GM12878 (cell line): ENCODE measurements around the gene PELI2. TPM values are rescaled to one million over a fixed set of nuclear protein-coding genes. Genes with fewer than 3 reads are reported as not detected.

ENCODE experiments used
- ATAC-seq: fragments of 200-7000 bp; cut with Tn5 transposase; 3 replicates; pipeline ENCODE4 v1.9.1; 2020; ENCODE audit warnings: mild to moderate bottlenecking, moderate library complexity
- BruUV-seq: library from RNA; stranded (reverse); fragments of 400-500 nt; replicated peaks from 2 replicates; lab custom pipeline; 2021; lab: Mats Ljungman, UMichigan
- CTCF ChIA-PET: fragments of 300-600 bp; sonication (Branson Sonifier 250); formaldehyde crosslinking; extraction: SDS; loops from one replicate; lab custom pipeline; 2021; ENCODE audit warnings: inconsistent platforms; lab: Yijun Ruan, JAX
- POLR2A ChIA-PET: fragments of 350-600 bp; formaldehyde crosslinking; extraction: SDS; loops from one replicate; lab custom pipeline; 2021; ENCODE audit warnings: inconsistent platforms; lab: Charles Lee
- RAD21 ChIA-PET: fragments of 300-600 bp; sonication (Branson Sonifier 250); formaldehyde crosslinking; loops from one replicate; lab custom pipeline; 2023; ENCODE audit warnings: antibody characterized with exemption; ENCODE audit not compliant: unreplicated experiment; lab: Charles Lee
- SMC1A ChIA-PET: fragments of 300-600 bp; sonication (Branson Sonifier 250); formaldehyde crosslinking; loops from one replicate; lab custom pipeline; 2023; ENCODE audit not compliant: unreplicated experiment, uncharacterized antibody; lab: Charles Lee
- DNase-seq: peaks from one replicate; pipeline ENCODE4 v3.0.0-alpha.2; 2011; ENCODE audit warnings: low read depth, low spot score
- FAIRE-seq: peaks from 3 replicates; lab custom pipeline; 2011; peaks lifted over from hg19 to GRCh38; lab: Jason Lieb, UNC
- H2AFZ ChIP-seq: 2 replicates; pipeline ENCODE4 v1.6.0; 2011; ENCODE audit warnings: low read depth, low read length, control low read depth; ENCODE audit not compliant: control insufficient read depth
- H3K27ac ChIP-seq: 2 replicates; pipeline ENCODE4 v1.5.1; 2011; ENCODE audit warnings: control low read depth; ENCODE audit not compliant: control insufficient read depth, insufficient read depth
- H3K27me3 ChIP-seq, 2 experiments: replicated peaks in 1 of 2; 2 replicates each; pipeline versions ENCODE4 v1.6.0 to v1.6.1; 2011; ENCODE audit warnings: low read length in 1 of 2; ENCODE audit not compliant: control insufficient read depth in 2 of 2, insufficient read depth in 2 of 2
- H3K36me3 ChIP-seq, 2 experiments: 2 replicates each; pipeline ENCODE4 v1.5.1; 2011; ENCODE audit warnings: low read length in 1 of 2; ENCODE audit not compliant: control insufficient read depth in 2 of 2, insufficient read depth in 2 of 2
- H3K4me1 ChIP-seq: 2 replicates; pipeline ENCODE4 v1.6.1; 2011; ENCODE audit warnings: mild to moderate bottlenecking, low read length, moderate library complexity, mixed read lengths; ENCODE audit not compliant: control insufficient read depth, insufficient read depth
- H3K4me2 ChIP-seq: 2 replicates; pipeline ENCODE4 v1.6.0; 2011; ENCODE audit warnings: control low read depth; ENCODE audit not compliant: control insufficient read depth, insufficient read depth
- H3K4me3 ChIP-seq: fragments of 200-600 bp; sonication (generic); 2 replicates; pipeline ENCODE4 v1.5.1; 2016
- H3K79me2 ChIP-seq: 2 replicates; pipeline ENCODE4 v1.6.0; 2011; ENCODE audit warnings: low read length; ENCODE audit not compliant: control insufficient read depth, insufficient read depth
- H3K9ac ChIP-seq: 2 replicates; pipeline ENCODE4 v1.8.0; 2011; ENCODE audit warnings: low read length, control low read depth, mixed read lengths; ENCODE audit not compliant: control insufficient read depth, insufficient read depth
- H3K9me3 ChIP-seq: replicated peaks from 3 replicates; pipeline ENCODE4 v1.5.1; 2011; ENCODE audit warnings: mild to moderate bottlenecking, low read length; ENCODE audit not compliant: control insufficient read depth, insufficient read depth
- H4K20me1 ChIP-seq: 2 replicates; pipeline ENCODE4 v1.6.0; 2011; ENCODE audit not compliant: control insufficient read depth, insufficient read depth
- BMI1 ChIP-seq: fragments of 450-650 bp; IDR thresholded peaks from 2 replicates; pipeline ENCODE4 v1.6.1; 2016; ENCODE audit warnings: mild to moderate bottlenecking, moderate library complexity, borderline replicate concordance
- CHD2 ChIP-seq: IDR thresholded peaks from 2 replicates; pipeline ENCODE4 v1.6.1; 2011; ENCODE audit warnings: low read depth, low read length, improper control_type of control experiment, borderline replicate concordance
- EED ChIP-seq: sonication (generic); IDR thresholded peaks from 2 replicates; pipeline ENCODE4 v1.6.1; 2016; ENCODE audit warnings: antibody characterized with exemption, low read depth
- EZH2 ChIP-seq: IDR thresholded peaks from 2 replicates; pipeline ENCODE4 v1.6.1; 2012; ENCODE audit warnings: low read depth, mild to moderate bottlenecking, control low read depth, inconsistent platforms, low read length, borderline replicate concordance; ENCODE audit not compliant: control insufficient read depth
- KDM1A ChIP-seq: fragments of 200-600 bp; sonication (generic); IDR thresholded peaks from 2 replicates; pipeline ENCODE4 v1.6.1; 2016; ENCODE audit warnings: borderline replicate concordance
- MTA3 ChIP-seq: IDR thresholded peaks from 2 replicates; pipeline ENCODE4 v1.6.1; 2012; ENCODE audit warnings: low read length, inconsistent platforms, borderline replicate concordance
- MYC ChIP-seq: IDR thresholded peaks from 2 replicates; pipeline ENCODE4 v1.6.1; 2011; ENCODE audit warnings: mild to moderate bottlenecking, low read length, moderate library complexity, inconsistent platforms; ENCODE audit not compliant: insufficient read depth, insufficient replicate concordance, insufficient read length, severe bottlenecking
- PAX8 ChIP-seq: fragments of 450-650 bp; IDR thresholded peaks from 2 replicates; pipeline ENCODE4 v1.6.1; 2017; ENCODE audit warnings: mild to moderate bottlenecking, moderate library complexity
- SRF ChIP-seq, 2 experiments: IDR thresholded peaks; 2 replicates each; pipeline ENCODE4 v1.6.1; 2011; ENCODE audit warnings: low read depth in 2 of 2, low read length in 2 of 2, mild to moderate bottlenecking in 1 of 2, moderate library complexity in 1 of 2
- ZZZ3 ChIP-seq: IDR thresholded peaks from 2 replicates; pipeline ENCODE4 v1.6.1; 2011; ENCODE audit warnings: low read depth; ENCODE audit not compliant: control insufficient read depth, insufficient read length
- WGBS: methylation state at CpG from one replicate; pipeline ENCODE4 v1.1.6; 2016; ENCODE audit warnings: low lambda C conversion rate; ENCODE audit not compliant: insufficient replicate concordance, insufficient coverage; ENCODE audit errors: missing lambda C conversion rate; 5-methylcytosine and 5-hydroxymethylcytosine counted together
- in situ Hi-C: fragments of 300-500 bp; cut with MboI; formaldehyde crosslinking; loops from 9 replicates; pipeline ENCODE4 v1.14.3; 2018; ENCODE audit warnings: mixed read lengths
- intact Hi-C: fragments of 100-400 bp; cut with micrococcal nuclease; formaldehyde crosslinking; loops from one replicate; pipeline ENCODE4 v1.14.2; 2022; ENCODE audit not compliant: unreplicated experiment
- polyA plus RNA-seq, 11 experiments: library from polyadenylated mRNA; depleted of rRNA in 4 of 11; unstranded in 6 of 11; stranded (reverse) in 5 of 11; fragments of >200 nt; fragmentation: Nextera tagmentation in 4 of 11; fragmentation: Illumina TruSeq in 1 of 11; extraction: Ambion mirVana in 4 of 11; extraction: Trizol in 1 of 11; gene quantifications; 1 replicate in 1 of 11; 2 replicates in 10 of 11; pipeline versions ENCODE4 v1.2.1 to v1.2.3, GENCODE V29; 2011 to 2016; ENCODE audit warnings: inconsistent platforms in 2 of 11, missing spikeins in 2 of 11, low read depth in 1 of 11
- total RNA-seq, 4 experiments: library from RNA; depleted of rRNA in 3 of 4; stranded (reverse); fragments of >200 nt in 3 of 4; fragmentation: Illumina TruSeq in 1 of 4; extraction: Trizol in 1 of 4; gene quantifications; 2 replicates each; pipeline versions ENCODE4 v1.2.1 to v1.2.3, GENCODE V29; 2013 to 2021
- TF ChIP-seq, protein P1 (sequence below): fragments of 450-650 bp; IDR thresholded peaks from 2 replicates; pipeline ENCODE4 v1.6.1; 2016; ENCODE audit warnings: mild to moderate bottlenecking
- TF ChIP-seq, protein P2 (sequence below): fragments of 450-650 bp; IDR thresholded peaks from 2 replicates; pipeline ENCODE4 v1.6.1; 2017; ENCODE audit warnings: mild to moderate bottlenecking, moderate library complexity

Gene PELI2
- total and polyA plus RNA-seq, 10 of the 15 experiments (the other 5 are each of a cell fraction or from before 2014, with no cell fraction given) = under 0.01 to 0.10 (median 0.01) TPM; not detected in 3

DNA sequence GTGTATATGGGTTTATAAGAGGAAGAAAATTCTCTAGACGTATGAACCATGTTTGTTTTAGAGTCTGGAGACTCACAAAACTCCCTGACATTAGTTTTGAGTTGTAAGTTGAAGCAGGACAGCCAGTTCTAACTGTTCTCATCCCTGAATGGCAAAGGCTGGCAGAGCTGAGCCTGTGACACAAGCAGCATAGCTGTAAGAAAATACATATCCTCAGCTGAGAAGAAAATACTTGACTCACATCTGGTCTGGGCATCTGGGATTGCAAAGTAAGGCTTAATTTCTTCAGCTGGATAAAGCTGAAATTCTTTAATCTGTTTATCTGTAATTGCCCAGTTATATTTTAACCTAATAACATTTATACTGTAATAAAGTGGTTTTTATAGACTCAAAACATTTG, 156.3 kb downstream of the PELI2 start:
- in situ Hi-C loops = no loop called here
- Histone ChIP-seq H4K20me1 (no peaks in the 10 kb centered on the region), H3K36me3 (no peaks in the 10 kb centered on the region), H3K4me2 (no peak overlapping the region), H3K27ac (no peak overlapping the region), H3K9ac (no peak overlapping the region), H3K79me2 (no peaks in the 10 kb centered on the region), H3K9me3 (no peaks in the 10 kb centered on the region)
- ATAC-seq (no peak), FAIRE-seq (no peak)
- intact Hi-C loops = no loop called here
- ChIA-PET SMC1A (interaction anchor here (0.8 kb wide), 1 partner anchor 241 kb away, joined by 3 read pairs; no protein-coding TSS in a partner anchor), CTCF (interaction anchor here (1.2 kb wide), 1 partner anchor 200 kb away, joined by 3 read pairs; no protein-coding TSS in a partner anchor), POLR2A (no interaction called here)
- 0% methylated on average over 1 of the region's 1 CpG for WGBS
- TF ChIP-seq EZH2 = no peak
- TF ChIP-seq MYC = no peak
- no peak for TF ChIP-seq ZZZ3
- TF ChIP-seq BMI1 = no peak
- no peak for TF ChIP-seq CHD2
- TF ChIP-seq, protein P1, sequence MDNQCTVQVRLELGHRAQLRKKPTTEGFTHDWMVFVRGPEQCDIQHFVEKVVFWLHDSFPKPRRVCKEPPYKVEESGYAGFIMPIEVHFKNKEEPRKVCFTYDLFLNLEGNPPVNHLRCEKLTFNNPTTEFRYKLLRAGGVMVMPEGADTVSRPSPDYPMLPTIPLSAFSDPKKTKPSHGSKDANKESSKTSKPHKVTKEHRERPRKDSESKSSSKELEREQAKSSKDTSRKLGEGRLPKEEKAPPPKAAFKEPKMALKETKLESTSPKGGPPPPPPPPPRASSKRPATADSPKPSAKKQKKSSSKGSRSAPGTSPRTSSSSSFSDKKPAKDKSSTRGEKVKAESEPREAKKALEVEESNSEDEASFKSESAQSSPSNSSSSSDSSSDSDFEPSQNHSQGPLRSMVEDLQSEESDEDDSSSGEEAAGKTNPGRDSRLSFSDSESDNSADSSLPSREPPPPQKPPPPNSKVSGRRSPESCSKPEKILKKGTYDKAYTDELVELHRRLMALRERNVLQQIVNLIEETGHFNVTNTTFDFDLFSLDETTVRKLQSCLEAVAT = no peak
- TF ChIP-seq KDM1A = no peak
- TF ChIP-seq SRF (IDR thresholded peaks at IDR 0.05; ENCODE audit: low read depth in 2 of 2, low read length in 2 of 2) = no peak
- no peak for TF ChIP-seq EED
- no peak for TF ChIP-seq MTA3
- TF ChIP-seq PAX8 = no peak
- TF ChIP-seq, protein P2, sequence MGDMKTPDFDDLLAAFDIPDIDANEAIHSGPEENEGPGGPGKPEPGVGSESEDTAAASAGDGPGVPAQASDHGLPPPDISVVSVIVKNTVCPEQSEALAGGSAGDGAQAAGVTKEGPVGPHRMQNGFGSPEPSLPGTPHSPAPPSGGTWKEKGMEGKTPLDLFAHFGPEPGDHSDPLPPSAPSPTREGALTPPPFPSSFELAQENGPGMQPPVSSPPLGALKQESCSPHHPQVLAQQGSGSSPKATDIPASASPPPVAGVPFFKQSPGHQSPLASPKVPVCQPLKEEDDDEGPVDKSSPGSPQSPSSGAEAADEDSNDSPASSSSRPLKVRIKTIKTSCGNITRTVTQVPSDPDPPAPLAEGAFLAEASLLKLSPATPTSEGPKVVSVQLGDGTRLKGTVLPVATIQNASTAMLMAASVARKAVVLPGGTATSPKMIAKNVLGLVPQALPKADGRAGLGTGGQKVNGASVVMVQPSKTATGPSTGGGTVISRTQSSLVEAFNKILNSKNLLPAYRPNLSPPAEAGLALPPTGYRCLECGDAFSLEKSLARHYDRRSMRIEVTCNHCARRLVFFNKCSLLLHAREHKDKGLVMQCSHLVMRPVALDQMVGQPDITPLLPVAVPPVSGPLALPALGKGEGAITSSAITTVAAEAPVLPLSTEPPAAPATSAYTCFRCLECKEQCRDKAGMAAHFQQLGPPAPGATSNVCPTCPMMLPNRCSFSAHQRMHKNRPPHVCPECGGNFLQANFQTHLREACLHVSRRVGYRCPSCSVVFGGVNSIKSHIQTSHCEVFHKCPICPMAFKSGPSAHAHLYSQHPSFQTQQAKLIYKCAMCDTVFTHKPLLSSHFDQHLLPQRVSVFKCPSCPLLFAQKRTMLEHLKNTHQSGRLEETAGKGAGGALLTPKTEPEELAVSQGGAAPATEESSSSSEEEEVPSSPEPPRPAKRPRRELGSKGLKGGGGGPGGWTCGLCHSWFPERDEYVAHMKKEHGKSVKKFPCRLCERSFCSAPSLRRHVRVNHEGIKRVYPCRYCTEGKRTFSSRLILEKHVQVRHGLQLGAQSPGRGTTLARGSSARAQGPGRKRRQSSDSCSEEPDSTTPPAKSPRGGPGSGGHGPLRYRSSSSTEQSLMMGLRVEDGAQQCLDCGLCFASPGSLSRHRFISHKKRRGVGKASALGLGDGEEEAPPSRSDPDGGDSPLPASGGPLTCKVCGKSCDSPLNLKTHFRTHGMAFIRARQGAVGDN = no peak
- TF ChIP-seq, all 136 proteins: peak for 0
- BruUV-seq = no TSS peak
- RAD21 ChIA-PET = no interaction called here
- Histone ChIP-seq H3K27me3 (no peaks in the 10 kb centered on the region), H3K4me1 (no peaks in the 10 kb centered on the region), H3K4me3 (no peak overlapping the region), H2AFZ (no peak overlapping the region)
- no peak for DNase-seq
